HEK293T (cell line): ENCODE data around the gene SYCE1.

Experiments
- CTCF ChIA-PET: fragments of 350-600 bp; formaldehyde crosslinking; extraction: SDS; loops from one replicate; lab custom pipeline; 2021; ENCODE audit warnings: antibody characterized with exemption, inconsistent platforms; lab: Yijun Ruan, JAX
- POLR2A ChIA-PET: fragments of 350-600 bp; formaldehyde crosslinking; extraction: SDS; loops from one replicate; lab custom pipeline; 2020; ENCODE audit warnings: antibody characterized with exemption, inconsistent platforms; lab: Yijun Ruan, JAX
- DNase-seq: peaks from one replicate; pipeline ENCODE4 v3.0.0; 2012; ENCODE audit warnings: mixed read lengths; ENCODE audit errors: extremely low spot score
- ARNT ChIP-seq: fragments of 450-650 bp; IDR thresholded peaks from 2 replicates; pipeline ENCODE4 v1.6.1; 2017; ENCODE audit warnings: mild to moderate bottlenecking
- BHLHE40 ChIP-seq: fragments of 450-650 bp; IDR thresholded peaks from 2 replicates; pipeline ENCODE4 v1.6.1; 2016; ENCODE audit warnings: mild to moderate bottlenecking, moderate library complexity, borderline replicate concordance
- CTBP1 ChIP-seq: fragments of 450-650 bp; IDR thresholded peaks from 2 replicates; pipeline ENCODE4 v1.6.1; 2016; ENCODE audit warnings: borderline replicate concordance
- ELF4 ChIP-seq: fragments of 450-650 bp; IDR thresholded peaks from 2 replicates; pipeline ENCODE4 v1.6.1; 2017; ENCODE audit warnings: antibody characterized with exemption
- FOXA1 ChIP-seq: fragments of 450-650 bp; IDR thresholded peaks from 2 replicates; pipeline ENCODE4 v1.6.1; 2016; ENCODE audit warnings: mild to moderate bottlenecking
- FOXK2 ChIP-seq: fragments of 450-650 bp; IDR thresholded peaks from 2 replicates; pipeline ENCODE4 v1.6.1; 2016; ENCODE audit warnings: mild to moderate bottlenecking
- FOXM1 ChIP-seq: fragments of 450-650 bp; IDR thresholded peaks from 2 replicates; pipeline ENCODE4 v1.6.1; 2017; ENCODE audit warnings: mild to moderate bottlenecking, borderline replicate concordance
- HDGF ChIP-seq: fragments of 450-650 bp; IDR thresholded peaks from 2 replicates; pipeline ENCODE4 v1.6.1; 2017; ENCODE audit warnings: antibody characterized with exemption, borderline replicate concordance
- L3MBTL2 ChIP-seq: fragments of 450-650 bp; conservative IDR thresholded peaks from 2 replicates; pipeline ENCODE4 v1.6.1; 2016; ENCODE audit warnings: mild to moderate bottlenecking
- LEF1 ChIP-seq: fragments of 450-650 bp; IDR thresholded peaks from 2 replicates; pipeline ENCODE4 v1.6.1; 2017; ENCODE audit warnings: mild to moderate bottlenecking, borderline replicate concordance
- NFRKB ChIP-seq: fragments of 450-650 bp; IDR thresholded peaks from 2 replicates; pipeline ENCODE4 v1.6.1; 2016; ENCODE audit warnings: mild to moderate bottlenecking, moderate library complexity
- PKNOX1 ChIP-seq: fragments of 450-650 bp; IDR thresholded peaks from 2 replicates; pipeline ENCODE4 v1.6.1; 2016
- SP1 ChIP-seq: fragments of 450-650 bp; IDR thresholded peaks from 2 replicates; pipeline ENCODE4 v1.6.1; 2017
- SUZ12 ChIP-seq: fragments of 450-650 bp; IDR thresholded peaks from 2 replicates; pipeline ENCODE4 v1.6.1; 2016; ENCODE audit warnings: mild to moderate bottlenecking
- TARDBP ChIP-seq: fragments of 450-650 bp; IDR thresholded peaks from 2 replicates; pipeline ENCODE4 v1.6.1; 2016
- ZNF384 ChIP-seq: fragments of 450-650 bp; IDR thresholded peaks from 2 replicates; pipeline ENCODE4 v1.6.1; 2016

The SYCE1 gene

GRCh38 chr10:133515471-133515870 is 49.9 kb downstream of the SYCE1 start:
- TF ChIP-seq FOXA1 (no peak), LEF1 (no peak), FOXM1 (no peak), L3MBTL2 (no peak), NFRKB (no peak), BHLHE40 (no peak), ELF4 (no peak), HDGF (no peak), TARDBP (no peak), FOXK2 (no peak), ARNT (no peak), SUZ12 (no peak), CTBP1 (no peak), ZNF384 (no peak), SP1 (no peak)
- POLR2A ChIA-PET = no interaction called here
- CTCF ChIA-PET = no interaction called here
- no peak for DNase-seq

- CTCF ChIA-PET = no interaction called here
- TF ChIP-seq L3MBTL2 (no peak), FOXM1 (no peak), FOXK2 (no peak), ZNF384 (no peak), SUZ12 (no peak), TARDBP (no peak), CTBP1 (no peak), LEF1 (no peak), ARNT (no peak), PKNOX1 (no peak), HDGF (no peak), FOXA1 (no peak), BHLHE40 (no peak), SP1 (no peak), ELF4 (no peak)
- POLR2A ChIA-PET = no interaction called here
- no peak for DNase-seq
Measured at GRCh38 chr10:133511907-133512528, 53.4 kb downstream of the SYCE1 start.

- no peak for DNase-seq
- POLR2A ChIA-PET = no interaction called here
- TF ChIP-seq SUZ12 (no peak), FOXK2 (no peak)
- CTCF ChIA-PET = no interaction called here
Measured at GRCh38 chr10:133511408-133511807, 54.0 kb downstream of the SYCE1 start.

GRCh38 chr10:133509700-133510099 is 55.7 kb downstream of the SYCE1 start:
- CTCF ChIA-PET = no interaction called here
- no peak for DNase-seq
- TF ChIP-seq FOXK2 (no peak), HDGF (no peak)
- POLR2A ChIA-PET = no interaction called here
